GM18517 (cell line): ENCODE data around the gene CD300A.
"Not testable (repeated sequence)": the region's sequence is repeated elsewhere in the genome, so short reads cannot be mapped to it uniquely, and the experiment has no call there.

Experiments
- ATAC-seq: cut with Tn5 transposase; IDR thresholded peaks from one replicate; pipeline ENCODE4 v1.9.1; 2021; ENCODE audit warnings: mild to moderate bottlenecking, moderate library complexity; ENCODE audit not compliant: unreplicated experiment

The CD300A gene

GRCh38 chr17:74478420-74479100 lies 12.1 kb downstream of the CD300A start:
- ATAC-seq: no peak

- no peak for ATAC-seq
Observed at GRCh38 chr17:74480290-74480689, 13.9 kb downstream of the CD300A start.

- no peak for ATAC-seq
Observed at GRCh38 chr17:74481621-74482020, 15.2 kb downstream of the CD300A start.

- ATAC-seq: no peak
Observed at GRCh38 chr17:74484066-74484465, 17.6 kb downstream of the CD300A start.

GRCh38 chr17:74485022-74485743 lies 18.7 kb downstream of the CD300A start:
- no peak for ATAC-seq

- ATAC-seq: no peak
Observed at GRCh38 chr17:74485841-74486240, 19.4 kb downstream of the CD300A start.

GRCh38 chr17:74488276-74488675 lies 21.8 kb downstream of the CD300A start:
- ATAC-seq: not testable (repeated sequence)

GRCh38 chr17:74490716-74491115 lies 24.3 kb downstream of the CD300A start:
- no peak for ATAC-seq

GRCh38 chr17:74491626-74492025 lies 25.2 kb downstream of the CD300A start:
- no peak for ATAC-seq

- no peak for ATAC-seq
Observed at GRCh38 chr17:74493331-74493833, 26.9 kb downstream of the CD300A start.

GRCh38 chr17:74497471-74497870 lies 31.0 kb downstream of the CD300A start:
- ATAC-seq: no peak

- no peak for ATAC-seq
Observed at GRCh38 chr17:74499992-74500391, 33.6 kb downstream of the CD300A start.

- ATAC-seq: no peak
Observed at GRCh38 chr17:74502861-74503260, 36.4 kb downstream of the CD300A start.

GRCh38 chr17:74503949-74504348 lies 37.5 kb downstream of the CD300A start:
- not testable (repeated sequence) for ATAC-seq

- no peak for ATAC-seq
Observed at GRCh38 chr17:74508156-74508555, 41.7 kb downstream of the CD300A start.

GRCh38 chr17:74512036-74512435 lies 45.6 kb downstream of the CD300A start:
- no peak for ATAC-seq

GRCh38 chr17:74512624-74513091 lies 46.2 kb downstream of the CD300A start:
- ATAC-seq: peak; percentile 48

- no peak for ATAC-seq
Observed at GRCh38 chr17:74513987-74514631, 47.7 kb downstream of the CD300A start.

GRCh38 chr17:74514632-74515334 lies 48.3 kb downstream of the CD300A start:
- ATAC-seq: no peak

- ATAC-seq: no peak
Observed at GRCh38 chr17:74515941-74516340, 49.5 kb downstream of the CD300A start.
